Subcutaneous adipose tissue (tissue), 4 donors: Measurements from ENCODE around the gene ENDOU. TPM values are rescaled to one million over a fixed set of nuclear protein-coding genes. Genes with fewer than 3 reads are reported as not detected.

Source experiments
- total RNA-seq, 4 donors: library from RNA; depleted of rRNA; stranded (reverse); fragments of >200 nt; gene quantifications; one replicate each; pipeline ENCODE4 v1.1.0, GENCODE V29; 2016
- TF ChIP-seq, protein P1 (sequence below): fragments of 450-650 bp; IDR thresholded peaks from one replicate; pipeline ENCODE4 v1.5.1; 2016; ENCODE audit warnings: low read depth, mild to moderate bottlenecking, control low read depth, antibody characterized with exemption, moderate library complexity

Gene ENDOU
- total RNA-seq, 4 donors from 2014 or later, result 0.33 to 3.2 TPM; not detected in 2

DNA sequence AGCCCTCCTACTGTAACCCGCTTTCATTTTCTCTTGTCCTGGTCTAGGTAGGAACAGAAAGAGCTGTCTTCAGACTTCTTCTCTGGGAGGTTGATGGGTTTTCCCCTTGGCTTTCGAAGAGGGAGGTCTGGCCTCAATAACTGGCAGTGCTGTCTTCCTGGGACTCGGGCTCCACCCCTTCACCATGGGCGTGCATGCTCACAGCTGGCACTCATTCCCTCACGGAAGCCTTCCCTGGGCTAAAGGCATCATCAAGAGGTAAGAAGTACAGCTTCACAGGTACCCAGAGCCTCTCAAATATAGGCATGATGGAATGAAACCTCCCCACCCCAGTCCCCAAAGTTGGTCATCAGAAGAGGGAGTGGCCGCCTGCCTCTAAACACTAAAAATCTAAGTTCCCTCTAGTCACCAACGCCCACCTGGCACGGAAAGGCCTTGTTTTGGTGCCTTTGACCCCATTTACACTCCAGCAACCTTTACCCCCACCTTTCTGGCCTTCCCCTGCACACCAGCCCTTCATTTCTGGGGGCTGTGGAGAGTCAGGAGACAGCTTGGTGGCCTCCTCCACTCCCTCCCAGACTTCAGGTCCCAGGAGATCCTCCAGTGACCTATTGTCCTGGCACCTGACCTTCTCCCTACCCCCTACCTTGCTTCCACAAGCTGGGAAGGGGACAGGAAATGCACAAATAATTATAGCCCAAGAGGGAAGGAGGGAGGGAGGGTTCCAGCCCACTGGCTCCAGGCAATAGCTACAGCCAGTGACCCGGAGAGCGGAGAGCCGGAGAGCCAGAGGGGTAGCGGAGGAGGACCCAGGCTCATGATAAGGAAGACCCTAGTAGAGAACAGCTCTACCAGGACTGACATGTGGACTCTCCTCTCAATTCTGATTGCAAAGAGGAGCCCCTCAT, 30.6 kb upstream of the ENDOU start:
- TF ChIP-seq, protein P1, sequence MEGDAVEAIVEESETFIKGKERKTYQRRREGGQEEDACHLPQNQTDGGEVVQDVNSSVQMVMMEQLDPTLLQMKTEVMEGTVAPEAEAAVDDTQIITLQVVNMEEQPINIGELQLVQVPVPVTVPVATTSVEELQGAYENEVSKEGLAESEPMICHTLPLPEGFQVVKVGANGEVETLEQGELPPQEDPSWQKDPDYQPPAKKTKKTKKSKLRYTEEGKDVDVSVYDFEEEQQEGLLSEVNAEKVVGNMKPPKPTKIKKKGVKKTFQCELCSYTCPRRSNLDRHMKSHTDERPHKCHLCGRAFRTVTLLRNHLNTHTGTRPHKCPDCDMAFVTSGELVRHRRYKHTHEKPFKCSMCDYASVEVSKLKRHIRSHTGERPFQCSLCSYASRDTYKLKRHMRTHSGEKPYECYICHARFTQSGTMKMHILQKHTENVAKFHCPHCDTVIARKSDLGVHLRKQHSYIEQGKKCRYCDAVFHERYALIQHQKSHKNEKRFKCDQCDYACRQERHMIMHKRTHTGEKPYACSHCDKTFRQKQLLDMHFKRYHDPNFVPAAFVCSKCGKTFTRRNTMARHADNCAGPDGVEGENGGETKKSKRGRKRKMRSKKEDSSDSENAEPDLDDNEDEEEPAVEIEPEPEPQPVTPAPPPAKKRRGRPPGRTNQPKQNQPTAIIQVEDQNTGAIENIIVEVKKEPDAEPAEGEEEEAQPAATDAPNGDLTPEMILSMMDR, result no peak

DNA sequence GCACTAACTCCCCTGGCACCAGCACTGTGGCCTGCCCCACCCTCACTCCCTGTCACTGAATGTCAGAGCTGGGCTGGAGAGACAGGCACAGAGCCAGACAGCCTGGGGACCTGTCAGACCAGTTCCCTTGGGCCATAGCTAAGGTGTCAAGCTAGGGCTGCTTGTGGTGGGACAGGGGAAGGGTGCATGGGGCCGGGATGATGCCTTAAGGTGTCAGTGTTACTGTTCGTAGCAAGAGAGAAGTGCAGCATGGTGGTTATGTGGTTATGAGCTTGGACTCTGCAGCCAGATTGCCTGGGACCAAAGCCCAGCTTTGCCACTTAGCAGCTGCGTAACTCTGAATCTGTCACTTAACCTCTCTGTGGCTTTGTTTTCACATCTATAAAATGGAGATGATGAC, 29.6 kb upstream of the ENDOU start:
- TF ChIP-seq, protein P1, result no peak

DNA sequence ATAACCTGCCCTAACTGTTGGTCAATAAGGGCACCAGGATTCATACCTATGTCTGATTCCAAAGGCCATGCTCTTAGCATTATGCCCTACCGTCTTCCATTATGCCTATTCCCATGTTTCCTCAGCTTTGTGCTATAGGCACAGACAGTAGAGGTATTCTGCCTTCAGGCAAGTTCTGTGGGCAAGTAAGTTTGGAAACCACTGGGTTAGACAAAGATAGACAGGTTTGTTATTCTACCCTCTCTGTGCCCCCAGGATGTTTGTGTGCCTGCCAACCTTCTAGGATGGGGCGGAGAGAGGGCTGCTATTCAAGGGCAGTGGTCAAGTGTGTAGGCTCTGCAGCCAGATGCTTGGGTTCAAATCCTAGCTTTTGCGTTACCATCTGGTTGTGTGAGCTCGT, 28.8 kb upstream of the ENDOU start:
- TF ChIP-seq, protein P1, result no peak

DNA sequence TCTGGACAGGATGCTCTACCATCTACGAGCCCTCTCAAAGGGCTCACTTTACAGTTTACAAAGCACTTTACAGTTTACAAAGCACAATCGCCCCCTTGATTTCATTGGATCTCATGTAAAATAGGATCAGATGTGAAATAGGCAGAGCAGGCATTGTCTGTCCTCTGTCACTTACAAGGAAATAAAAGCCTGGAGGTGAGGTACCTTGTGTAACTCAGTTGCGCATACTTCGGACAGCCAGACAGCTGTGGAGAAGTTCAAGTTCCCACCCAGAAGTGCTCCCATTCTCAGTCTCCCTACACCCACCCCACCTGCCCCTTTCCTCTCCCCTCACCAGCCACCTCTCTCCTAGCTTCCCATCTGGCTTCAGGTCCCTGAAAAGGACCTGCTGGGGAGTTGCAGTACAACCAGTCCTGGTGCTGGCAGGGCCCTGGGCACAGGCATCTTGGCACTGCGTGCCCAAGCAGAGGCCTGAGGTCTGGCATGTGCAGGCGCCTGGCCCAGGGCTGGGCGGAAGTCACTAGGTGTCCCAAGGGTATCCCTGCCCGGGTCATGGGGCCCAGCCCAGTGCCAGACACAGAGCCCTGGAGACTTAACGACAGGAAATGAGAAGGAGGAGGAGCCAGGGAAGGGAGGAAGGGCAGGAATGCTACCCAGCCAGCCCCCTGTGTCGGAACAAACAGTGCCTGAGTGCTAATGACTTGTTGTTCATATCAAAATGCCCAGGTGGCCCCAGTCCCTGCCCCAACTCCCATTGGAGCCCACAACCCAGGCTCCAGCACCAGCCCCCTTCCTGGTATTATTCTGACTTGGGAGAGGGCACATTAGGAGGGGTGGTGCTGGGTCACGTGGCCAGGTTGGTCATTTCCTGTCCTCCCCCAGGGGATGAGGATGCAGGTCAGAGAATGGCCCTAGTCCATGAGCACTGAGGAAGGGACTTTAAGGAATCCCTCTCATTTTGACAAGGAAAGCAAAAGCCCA, 28.0 kb upstream of the ENDOU start:
- TF ChIP-seq, protein P1, result no peak

DNA sequence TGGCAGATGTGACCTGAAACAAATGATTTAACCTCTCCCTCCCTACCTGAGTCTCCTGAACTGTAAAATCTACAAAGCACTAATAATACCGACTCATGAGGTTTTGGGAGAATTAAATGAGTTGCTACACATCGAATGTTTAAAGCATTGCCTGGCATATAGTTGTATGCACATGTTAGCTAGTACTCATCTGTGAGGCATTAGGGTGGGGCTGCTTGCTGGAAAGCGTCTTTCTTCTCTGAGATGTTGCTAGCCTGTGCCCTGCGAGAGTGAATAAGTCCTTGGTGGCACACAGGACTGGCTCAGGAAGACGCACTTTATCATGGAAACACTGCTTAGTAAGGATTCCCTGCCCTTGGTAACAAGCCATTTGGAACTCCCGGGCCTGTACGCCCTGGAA, 27.3 kb upstream of the ENDOU start:
- TF ChIP-seq, protein P1, result no peak

DNA sequence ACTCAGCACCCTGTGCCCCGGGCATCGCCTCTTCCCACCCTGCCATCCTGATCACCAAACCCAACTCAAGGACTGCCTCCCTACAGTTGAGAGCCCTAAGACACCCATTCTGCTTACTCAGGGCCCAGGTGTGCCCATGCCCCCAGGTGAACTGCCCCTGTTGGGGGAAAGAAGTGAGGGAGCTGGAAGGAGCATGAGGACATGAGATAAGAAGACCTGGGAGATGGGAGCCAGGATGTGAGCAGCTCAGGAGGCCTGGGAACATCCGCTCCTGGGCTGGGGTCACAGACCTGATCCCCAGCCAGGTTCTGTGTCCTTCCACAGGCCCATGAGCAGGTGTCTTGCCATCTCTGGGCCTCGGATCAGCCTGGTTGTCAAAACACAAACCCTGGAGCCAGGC, 26.8 kb upstream of the ENDOU start:
- TF ChIP-seq, protein P1, result no peak

DNA sequence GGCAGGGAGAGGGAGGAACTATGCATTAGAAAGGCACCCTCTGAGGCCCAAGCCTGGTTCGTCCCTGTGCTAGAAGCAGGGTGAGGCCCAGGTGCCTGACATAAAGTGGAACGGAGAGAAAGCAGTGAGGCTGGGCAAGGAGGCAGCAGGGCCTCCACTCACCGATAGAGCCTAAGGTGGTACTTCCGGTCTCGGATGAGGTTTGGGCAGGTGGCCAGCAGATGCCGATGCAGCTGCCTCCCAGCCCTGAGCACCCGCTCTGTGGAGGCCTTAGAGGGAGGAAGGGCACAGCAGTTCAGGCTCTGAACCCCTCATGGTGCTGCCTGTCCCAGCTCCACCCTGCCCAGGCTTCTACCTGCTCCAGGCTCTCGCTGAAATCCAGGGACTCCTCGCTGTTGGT, 26.3 kb upstream of the ENDOU start:
- TF ChIP-seq, protein P1, result no peak
